Type B pancreatic cell (in vitro differentiated cells): ENCODE data around the gene PAPOLB. TPM values are rescaled to one million over a fixed set of nuclear protein-coding genes. Genes with fewer than 3 reads are reported as not detected.

Source experiments
- DNase-seq: peaks from one replicate; pipeline ENCODE4 v3.0.0; 2021; ENCODE audit warnings: mixed read lengths; ENCODE audit not compliant: unreplicated experiment; ENCODE audit errors: extremely low spot score
- H3K27ac Mint-ChIP-seq: 2 replicates; pipeline ENCODE4 v1.8.0; 2021; ENCODE audit warnings: mild to moderate bottlenecking, mixed read lengths
- H3K27me3 Mint-ChIP-seq: 2 replicates; pipeline ENCODE4 v1.8.0; 2021; ENCODE audit warnings: mixed read lengths
- H3K36me3 Mint-ChIP-seq: 2 replicates; pipeline ENCODE4 v1.8.0; 2021; ENCODE audit warnings: mixed read lengths
- H3K4me1 Mint-ChIP-seq: one replicate; pipeline ENCODE4 v1.8.0; 2021; ENCODE audit warnings: mixed read lengths; ENCODE audit not compliant: unreplicated experiment
- H3K4me3 Mint-ChIP-seq: 2 replicates; pipeline ENCODE4 v1.8.0; 2021; ENCODE audit warnings: mild to moderate bottlenecking, mixed read lengths
- H3K9me3 Mint-ChIP-seq: 2 replicates; pipeline ENCODE4 v1.8.0; 2021; ENCODE audit warnings: mixed read lengths
- total RNA-seq: library from RNA; stranded (reverse); gene quantifications from 2 replicates; pipeline ENCODE4 v1.2.1, GENCODE V29; 2021; ENCODE audit warnings: low replicate concordance
- TF ChIP-seq, protein P1 (sequence below): fragments of 200-600 bp; sonication (generic); conservative IDR thresholded peaks from 2 replicates; pipeline ENCODE4 v1.5.0; 2021; ENCODE audit warnings: antibody characterized with exemption, mild to moderate bottlenecking

PAPOLB gene
- total RNA-seq, 1 donor from 2014 or later, result 0.56 TPM

- TF ChIP-seq, protein P1, sequence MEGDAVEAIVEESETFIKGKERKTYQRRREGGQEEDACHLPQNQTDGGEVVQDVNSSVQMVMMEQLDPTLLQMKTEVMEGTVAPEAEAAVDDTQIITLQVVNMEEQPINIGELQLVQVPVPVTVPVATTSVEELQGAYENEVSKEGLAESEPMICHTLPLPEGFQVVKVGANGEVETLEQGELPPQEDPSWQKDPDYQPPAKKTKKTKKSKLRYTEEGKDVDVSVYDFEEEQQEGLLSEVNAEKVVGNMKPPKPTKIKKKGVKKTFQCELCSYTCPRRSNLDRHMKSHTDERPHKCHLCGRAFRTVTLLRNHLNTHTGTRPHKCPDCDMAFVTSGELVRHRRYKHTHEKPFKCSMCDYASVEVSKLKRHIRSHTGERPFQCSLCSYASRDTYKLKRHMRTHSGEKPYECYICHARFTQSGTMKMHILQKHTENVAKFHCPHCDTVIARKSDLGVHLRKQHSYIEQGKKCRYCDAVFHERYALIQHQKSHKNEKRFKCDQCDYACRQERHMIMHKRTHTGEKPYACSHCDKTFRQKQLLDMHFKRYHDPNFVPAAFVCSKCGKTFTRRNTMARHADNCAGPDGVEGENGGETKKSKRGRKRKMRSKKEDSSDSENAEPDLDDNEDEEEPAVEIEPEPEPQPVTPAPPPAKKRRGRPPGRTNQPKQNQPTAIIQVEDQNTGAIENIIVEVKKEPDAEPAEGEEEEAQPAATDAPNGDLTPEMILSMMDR, result no peak
- Mint-ChIP-seq H3K27me3 (peaks cover 4% of the 10 kb centered on the region), H3K27ac (no peak overlapping the region), H3K36me3 (peaks cover 4% of the 10 kb centered on the region), H3K4me3 (no peak overlapping the region), H3K4me1 (peaks cover 13% of the 10 kb centered on the region), H3K9me3 (peaks cover 3% of the 10 kb centered on the region)
- DNase-seq, result no peak
Observed at GRCh38 chr7:4833691-4834600, 27.9 kb downstream of the PAPOLB start.

- Mint-ChIP-seq H3K4me1 (peaks cover 13% of the 10 kb centered on the region), H3K27me3 (peaks cover 4% of the 10 kb centered on the region), H3K27ac (no peak overlapping the region), H3K9me3 (peaks cover 3% of the 10 kb centered on the region), H3K4me3 (no peak overlapping the region), H3K36me3 (peaks cover 4% of the 10 kb centered on the region)
- TF ChIP-seq, protein P1, result no peak
- no peak for DNase-seq
Observed at GRCh38 chr7:4833176-4833575, 28.7 kb downstream of the PAPOLB start.

GRCh38 chr7:4832711-4833110 lies 29.1 kb downstream of the PAPOLB start:
- Mint-ChIP-seq H3K27ac (no peak overlapping the region), H3K9me3 (peaks cover 3% of the 10 kb centered on the region), H3K4me3 (no peak overlapping the region), H3K4me1 (peaks cover 12% of the 10 kb centered on the region), H3K36me3 (peaks cover 4% of the 10 kb centered on the region), H3K27me3 (peaks cover 4% of the 10 kb centered on the region)
- TF ChIP-seq, protein P1, result no peak
- no peak for DNase-seq

DNA sequence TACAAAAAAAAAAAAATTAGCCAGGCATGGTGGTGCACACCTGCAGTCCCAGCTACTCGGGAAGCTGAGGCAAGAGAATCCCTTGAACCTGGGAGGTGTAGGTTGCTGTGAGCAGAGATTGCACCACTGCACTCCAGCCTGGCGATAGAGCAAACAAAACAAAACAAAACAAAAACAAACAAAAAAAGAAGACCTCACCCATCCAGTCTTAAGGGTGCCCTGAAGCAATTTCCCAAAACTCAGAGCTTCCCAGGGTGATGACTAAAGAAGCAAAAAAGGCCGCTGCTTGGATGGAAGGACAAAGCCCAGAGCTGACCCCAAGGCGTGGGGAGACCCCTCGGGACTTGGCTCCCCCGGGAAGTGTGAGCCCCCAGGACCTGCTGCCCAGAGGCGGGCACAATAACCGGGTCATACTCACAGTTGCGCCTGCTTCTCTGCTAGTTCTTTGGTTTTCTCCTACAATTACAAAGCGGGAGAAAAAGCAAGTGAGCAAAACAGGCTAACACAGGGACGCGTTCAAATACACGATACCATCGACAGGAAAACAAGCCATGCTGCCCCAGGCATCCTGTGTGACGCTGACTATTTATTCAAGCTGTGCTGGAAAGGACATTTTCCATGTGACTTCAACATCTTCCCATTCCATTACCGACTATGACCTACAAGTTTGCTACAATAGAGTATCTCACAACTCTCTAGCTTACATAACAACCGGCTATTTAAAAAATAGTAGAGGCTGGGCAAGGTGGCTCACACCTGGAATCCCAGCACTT lies 29.9 kb downstream of the PAPOLB start:
- Mint-ChIP-seq H3K9me3 (peaks cover 3% of the 10 kb centered on the region), H3K4me3 (no peak overlapping the region), H3K4me1 (peaks cover 6% of the 10 kb centered on the region), H3K27ac (no peak overlapping the region), H3K27me3 (no peaks in the 10 kb centered on the region), H3K36me3 (peaks cover 4% of the 10 kb centered on the region)
- TF ChIP-seq, protein P1, result no peak
- DNase-seq, result no peak

GRCh38 chr7:4830176-4830575 lies 31.7 kb downstream of the PAPOLB start:
- Mint-ChIP-seq H3K27me3 (no peaks in the 10 kb centered on the region), H3K9me3 (peaks cover 3% of the 10 kb centered on the region)
- TF ChIP-seq, protein P1, result peak; percentile 88

More at GRCh38 chr7:4830176-4830575, 31.7 kb downstream of the PAPOLB start:
- Mint-ChIP-seq H3K4me3 (no peak overlapping the region), H3K27ac (no peak overlapping the region), H3K36me3 (peaks cover 4% of the 10 kb centered on the region), H3K4me1 (peaks cover 6% of the 10 kb centered on the region)
- DNase-seq, result peak; percentile 81
